Heart right ventricle (tissue), 16 donors: ENCODE data around the gene DLEC1. TPM values are rescaled to one million over a fixed set of nuclear protein-coding genes. Genes with fewer than 3 reads are reported as not detected.

Source experiments
- ATAC-seq, 8 donors: fragments of 200-7000 bp; cut with Tn5 transposase; one replicate each; pipeline ENCODE4 v1.9.1; 2020; ENCODE audit warnings: mild to moderate bottlenecking in 8 of 8, moderate library complexity in 8 of 8, moderate number of reproducible peaks in 1 of 8
- DNase-seq, 2 donors: peaks; one replicate each; pipeline ENCODE4 v3.0.0-alpha.2; 2020
- H3K27ac ChIP-seq, 10 donors: fragments of 200-600 bp; sonication (generic) in 2 of 10; one replicate each; pipeline versions ENCODE4 v1.5.0 to v1.8.0; 2020 to 2022; ENCODE audit warnings: mild to moderate bottlenecking in 3 of 10
- H3K27me3 ChIP-seq, 7 donors: fragments of 200-600 bp; one replicate each; pipeline ENCODE4 v1.8.0; 2021 to 2022; ENCODE audit warnings: mild to moderate bottlenecking in 2 of 7
- H3K36me3 ChIP-seq, 9 donors: fragments of 200-600 bp; sonication (generic) in 1 of 9; one replicate each; pipeline versions ENCODE4 v1.5.0 to v1.8.0; 2020 to 2022; ENCODE audit warnings: mild to moderate bottlenecking in 2 of 9
- H3K4me1 ChIP-seq, 9 donors: fragments of 200-600 bp; sonication (generic) in 1 of 9; one replicate each; pipeline versions ENCODE4 v1.5.0 to v1.8.0; 2020 to 2022; ENCODE audit warnings: mild to moderate bottlenecking in 4 of 9
- H3K4me3 ChIP-seq, 10 donors: fragments of 200-600 bp; sonication (generic) in 2 of 10; one replicate each; pipeline versions ENCODE4 v1.5.0 to v1.8.0; 2020 to 2022; ENCODE audit warnings: mild to moderate bottlenecking in 7 of 10, moderate library complexity in 2 of 10
- H3K9me3 ChIP-seq, 11 donors: fragments of 200-600 bp in 10 of 11; sonication (generic) in 2 of 11; one replicate each; pipeline versions ENCODE4 v1.5.0 to v1.8.0; 2013 to 2022; ENCODE audit warnings: mild to moderate bottlenecking in 2 of 11, control low read depth in 1 of 11, moderate library complexity in 1 of 11
- CTCF ChIP-seq, 9 donors: fragments of 200-600 bp; sonication (generic) in 2 of 9; IDR thresholded peaks; one replicate each; pipeline versions ENCODE4 v1.5.0 to v1.8.0; 2021 to 2022; ENCODE audit warnings: antibody characterized with exemption in 9 of 9, mild to moderate bottlenecking in 5 of 9, moderate library complexity in 1 of 9
- WGBS, 2 donors: extraction: QIAGEN DNeasy Blood & Tissue Kit; methylation state at CpG; one replicate each; pipeline ENCODE4 v1.1.7; 2013; ENCODE audit warnings: inconsistent platforms in 1 of 2; 5-methylcytosine and 5-hydroxymethylcytosine counted together
- intact Hi-C, 10 donors: fragments of 100-400 bp; cut with DNase I; formaldehyde crosslinking; loops; one replicate each; pipeline versions ENCODE4 v1.11.1 to v1.14.2; 2022
- polyA plus RNA-seq, 2 donors: library from polyadenylated mRNA; stranded (reverse); fragments of 200-250 nt; gene quantifications; one replicate each; pipeline ENCODE4 v1.2.3, GENCODE V29; 2013
- total RNA-seq, 10 donors: library from RNA; stranded (reverse); fragmentation: NEBNext Ultra II Directional in 3 of 10; extraction: Animal tissue kit (Norgen Biotek cat#: 25700) in 3 of 10; gene quantifications; one replicate each; pipeline versions ENCODE4 v1.2.1 to v1.2.4, GENCODE V29; 2021 to 2023
- donor health status: Arrhythmogenic right ventricular cardiomyopathy.
- donor health status: ischemic (EF 13 %, LVEDD 7.1; RV severe dilation, severe dysfunction).
- donor health status: healthy with polysubstance abuse.
- donor health status: DM: no; HTN: yes; CAD: no.
- donor health status: DM: no; HTN: no; CAD: no.
- donor health status: ischemic (EF 25% LVEDD 6.9; RV normal size, moderate dysfunction).
- donor health status: ischemic (EF 25% LVEDD 5.7; RV mildly dilated, moderate dysfunction).
- donor health status: healthy.
- donor health status: DM: yes; HTN: yes; CAD: no.
- donor health status: Ischemic cardiomyopathy.
- donor health status: ischemic (EF 35%, LVEDD 5.7; RV mildly dilated, moderate dysfunction).
- donor health status: nonischemic (EF 11% LVEDD 7.7; RV severe dilation, severe dysfunction).
- donor health status: DM: yes; HTN: yes; CAD: no.
- donor health status: PGD.
- donor health status: ischemic (EF 29% LVEDD 5.4; RV normal size, mild dysfunction).
- donor health status: nonischemic (EF 23%, LVEDD 6.1; RV moderate dilation, normal function).

DLEC1 gene
- total and polyA plus RNA-seq, 12 donors: 0.09 to 0.66 (median 0.30) TPM; not detected in 4

GRCh38 chr3:38153221-38153620 is 114.2 kb downstream of the DLEC1 start:
- ATAC-seq (no peak), DNase-seq (no peak)
- H3K9me3 ChIP-seq: no peaks in the 10 kb centered on the region
- H3K36me3 ChIP-seq: no peaks in the 10 kb centered on the region
- intact Hi-C loops: no loop called here
- H3K4me3 ChIP-seq: no peak overlapping the region
- no peaks in the 10 kb centered on the region for H3K27me3 ChIP-seq
- H3K4me1 ChIP-seq: peaks cover 0 to 63% (median 0%) of the 10 kb centered on the region in 9 donors
- TF ChIP-seq CTCF (IDR thresholded peaks at IDR 0.05): no peak
- WGBS, 2 donors: 90 to 94% methylated on average over 2 of the region's 2 CpGs
- peak overlapping the region in 1 of 10 donors; percentile 78 for H3K27ac ChIP-seq

- WGBS, 2 donors: 84 to 89% methylated on average over 2 of the region's 2 CpGs
- TF ChIP-seq CTCF (IDR thresholded peaks at IDR 0.05): no peak
- peak overlapping the region in 1 of 10 donors; percentile 78 for H3K27ac ChIP-seq
- H3K27me3 ChIP-seq: no peaks in the 10 kb centered on the region
- ATAC-seq: peak in 1 of 8 donors; percentile 73
- H3K4me1 ChIP-seq: peaks cover 0 to 54% (median 0%) of the 10 kb centered on the region in 9 donors
- H3K4me3 ChIP-seq: no peak overlapping the region
- intact Hi-C loops: no loop called here
- H3K9me3 ChIP-seq: no peaks in the 10 kb centered on the region
- no peaks in the 10 kb centered on the region for H3K36me3 ChIP-seq
- no peak for DNase-seq
Measured at GRCh38 chr3:38154033-38154494, 115.1 kb downstream of the DLEC1 start.

GRCh38 chr3:38154625-38155255 is 115.7 kb downstream of the DLEC1 start:
- Histone ChIP-seq H3K9me3 (no peaks in the 10 kb centered on the region), H3K4me3 (no peak overlapping the region), H3K27ac (peak overlapping the region in 1 of 10 donors; percentile 63), H3K4me1 (peaks cover 0 to 47% (median 0%) of the 10 kb centered on the region in 9 donors), H3K36me3 (no peaks in the 10 kb centered on the region), H3K27me3 (no peaks in the 10 kb centered on the region)
- no peak for ATAC-seq
- no peak for TF ChIP-seq CTCF (IDR thresholded peaks at IDR 0.05)
- intact Hi-C loops: no loop called here
- no peak for DNase-seq
- 79 to 80% methylated on average over 2 of the region's 2 CpGs for WGBS, 2 donors

GRCh38 chr3:38155825-38156224 is 116.8 kb downstream of the DLEC1 start:
- TF ChIP-seq CTCF (IDR thresholded peaks at IDR 0.05): no peak
- no peaks in the 10 kb centered on the region for H3K27me3 ChIP-seq
- H3K36me3 ChIP-seq: no peaks in the 10 kb centered on the region
- H3K27ac ChIP-seq: no peak overlapping the region
- 94 to 96% methylated on average over 2 of the region's 2 CpGs for WGBS, 2 donors
- peaks cover 0 to 39% (median 0%) of the 10 kb centered on the region in 9 donors for H3K4me1 ChIP-seq
- no peaks in the 10 kb centered on the region for H3K9me3 ChIP-seq
- no peak overlapping the region for H3K4me3 ChIP-seq
- intact Hi-C loops: no loop called here
- ATAC-seq (no peak), DNase-seq (no peak)
